Stimulated activated CD4-positive, alpha-beta T cell treated with anti-CD3 and anti-CD28 coated beads, Interleukin-1b, Interleukin-23, amount 100 ng/mL, for 1 hour (primary cell): Measurements from ENCODE around the gene PPP1CA.

Source experiments
- DNase-seq, 2 donors: peaks; one replicate each; pipeline ENCODE4 v3.0.0-alpha.2; 2020; ENCODE audit warnings: low read depth in 2 of 2

The PPP1CA gene

GRCh38 chr11:67352546-67353316 lies 48.9 kb downstream of the PPP1CA start:
- no peak for DNase-seq

DNA sequence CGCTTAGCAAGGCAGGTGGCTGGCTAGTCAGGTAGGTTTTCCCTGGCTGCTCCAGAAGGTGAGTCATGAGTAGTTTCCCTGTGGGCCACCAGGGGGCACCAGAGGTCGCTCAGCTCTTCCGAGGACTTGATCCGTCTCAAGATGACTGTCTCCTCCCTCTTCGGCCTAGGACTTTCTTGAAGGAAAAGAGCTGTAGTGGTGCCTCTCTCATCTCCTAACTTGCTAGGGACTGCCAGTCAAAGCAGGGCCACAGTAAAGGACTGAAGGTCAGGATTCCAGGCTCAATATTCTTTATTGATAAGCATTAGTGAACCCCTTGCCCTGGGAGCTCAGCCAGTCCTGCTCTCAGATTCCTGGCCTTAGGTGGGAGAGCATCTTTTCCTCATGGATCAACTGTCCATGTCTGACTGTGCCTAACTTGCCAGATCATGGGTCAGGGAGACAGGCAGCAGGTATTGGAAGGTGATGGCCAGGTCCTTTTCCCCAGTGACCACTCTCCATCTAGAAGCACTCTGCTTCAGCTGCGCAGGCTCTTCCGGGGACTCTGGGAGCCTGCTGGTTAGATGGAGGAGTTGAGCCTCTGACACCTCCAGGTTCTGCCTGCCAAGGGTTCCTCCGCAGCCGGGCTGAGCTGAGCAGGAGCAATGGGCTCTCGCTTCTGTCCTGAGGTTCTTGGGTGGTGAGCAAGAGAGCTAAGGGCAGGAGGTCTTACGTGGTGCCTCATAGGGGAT lies 50.2 kb downstream of the PPP1CA start:
- DNase-seq, result peak; percentile 26 to 41

- DNase-seq, result no peak
Measured at GRCh38 chr11:67349928-67350465, 51.7 kb downstream of the PPP1CA start.

- no peak for DNase-seq
Measured at GRCh38 chr11:67349457-67349856, 52.2 kb downstream of the PPP1CA start.

DNA sequence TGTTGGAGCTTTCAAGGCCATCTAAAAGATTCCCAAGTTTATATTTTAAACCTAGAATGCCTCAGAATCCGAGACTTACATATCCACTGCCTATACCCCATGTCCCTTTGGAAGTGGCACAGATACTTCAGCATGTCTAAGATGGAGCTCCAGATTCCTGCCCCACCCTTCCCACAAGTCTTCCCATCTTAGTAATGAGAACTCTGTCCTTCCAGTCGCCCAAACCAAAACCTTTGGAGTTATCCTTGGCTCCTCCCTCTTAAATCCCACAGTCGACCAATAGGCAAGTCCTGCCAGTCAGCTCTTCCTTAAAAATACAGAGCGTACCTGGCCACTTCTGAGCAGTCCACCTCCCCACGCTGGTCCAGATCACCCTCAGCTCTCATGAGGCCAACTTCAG lies 52.6 kb downstream of the PPP1CA start:
- DNase-seq, result no peak
